CD14-positive monocyte (primary cell): ENCODE measurements around the gene SLX9. TPM values are rescaled to one million over a fixed set of nuclear protein-coding genes. Genes with fewer than 3 reads are reported as not detected.

Experiments used
- DNase-seq, 3 donors: peaks; one replicate each; pipeline ENCODE4 v3.0.0-alpha.2; 2011 to 2022
- H2AFZ ChIP-seq: 2 replicates; pipeline ENCODE4 v1.6.0; 2012; ENCODE audit warnings: mild to moderate bottlenecking, low read depth, low read length, inconsistent platforms; ENCODE audit not compliant: insufficient read depth, poor library complexity, severe bottlenecking
- H3K27ac ChIP-seq, 2 donors: 1 replicate in 1 of 2; 2 replicates in 1 of 2; pipeline ENCODE4 v1.5.1; 2012 to 2013; ENCODE audit warnings: low read length in 2 of 2, control low read depth in 1 of 2, inconsistent platforms in 1 of 2, low read depth in 1 of 2, mild to moderate bottlenecking in 1 of 2
- H3K27me3 ChIP-seq, 2 donors: one replicate each; pipeline versions ENCODE4 v1.6.0 to v1.6.1; 2011 to 2013; ENCODE audit warnings: low read length in 2 of 2; ENCODE audit not compliant: control insufficient read depth in 2 of 2, insufficient read depth in 2 of 2
- H3K36me3 ChIP-seq, 2 donors: replicated peaks in 1 of 2; 1 replicate in 1 of 2; 2 replicates in 1 of 2; pipeline versions ENCODE4 v1.5.1 to v1.6.1; 2012 to 2013; ENCODE audit warnings: low read length in 2 of 2, control low read depth in 1 of 2, inconsistent platforms in 1 of 2, mild to moderate bottlenecking in 1 of 2; ENCODE audit not compliant: insufficient read depth in 2 of 2, control insufficient read depth in 1 of 2
- H3K4me1 ChIP-seq, 2 donors: 1 replicate in 1 of 2; 2 replicates in 1 of 2; pipeline versions ENCODE4 v1.5.1 to v1.6.1; 2012 to 2013; ENCODE audit warnings: low read length in 2 of 2, control low read depth in 1 of 2, inconsistent platforms in 1 of 2, mild to moderate bottlenecking in 1 of 2, moderate library complexity in 1 of 2; ENCODE audit not compliant: insufficient read depth in 2 of 2, control insufficient read depth in 1 of 2
- H3K4me2 ChIP-seq: replicated peaks from 2 replicates; pipeline ENCODE3; 2012; ENCODE audit warnings: low read length, moderate library complexity, mild to moderate bottlenecking; ENCODE audit not compliant: poor library complexity, severe bottlenecking; ENCODE audit errors: extremely low read depth
- H3K4me3 ChIP-seq, 3 experiments: fragments of 200-600 bp in 1 of 3; sonication (generic) in 1 of 3; replicated peaks in 1 of 3; 1 replicate in 2 of 3; 2 replicates in 1 of 3; pipeline ENCODE4 v1.5.1; 2011 to 2013; ENCODE audit warnings: low read length in 3 of 3, mild to moderate bottlenecking in 3 of 3, control low read depth in 2 of 3, low read depth in 2 of 3, inconsistent platforms in 1 of 3, moderate library complexity in 1 of 3
- H3K79me2 ChIP-seq: 2 replicates; pipeline ENCODE4 v1.6.0; 2012; ENCODE audit warnings: mild to moderate bottlenecking, control low read depth, inconsistent platforms, low read length, moderate library complexity; ENCODE audit not compliant: insufficient read depth
- H3K9ac ChIP-seq: 2 replicates; pipeline ENCODE4 v1.6.0; 2017; ENCODE audit warnings: low read length, mild to moderate bottlenecking; ENCODE audit not compliant: insufficient read depth, poor library complexity, severe bottlenecking
- H3K9me3 ChIP-seq, 2 donors: replicated peaks in 1 of 2; 1 replicate in 1 of 2; 2 replicates in 1 of 2; pipeline versions ENCODE4 v1.5.1 to v1.6.1; 2012 to 2013; ENCODE audit warnings: low read length in 2 of 2, control low read depth in 1 of 2; ENCODE audit not compliant: control insufficient read depth in 1 of 2, insufficient read depth in 1 of 2
- H4K20me1 ChIP-seq: 2 replicates; pipeline ENCODE4 v1.6.0; 2012; ENCODE audit warnings: mild to moderate bottlenecking, low read length, control low read depth, moderate library complexity; ENCODE audit not compliant: insufficient read depth
- H3K27ac Mint-ChIP-seq, 7 donors: one replicate each; pipeline ENCODE4 v1.8.0; 2020; ENCODE audit warnings: mild to moderate bottlenecking in 7 of 7, mixed read lengths in 7 of 7, moderate library complexity in 6 of 7, inconsistent platforms in 2 of 7
- H3K27me3 Mint-ChIP-seq, 3 donors: one replicate each; pipeline ENCODE4 v1.8.0; 2021 to 2022; ENCODE audit warnings: low read depth in 3 of 3, mild to moderate bottlenecking in 3 of 3, mixed read lengths in 3 of 3, moderate library complexity in 3 of 3, inconsistent platforms in 1 of 3
- H3K36me3 Mint-ChIP-seq, 2 donors: one replicate each; pipeline ENCODE4 v1.8.0; 2020; ENCODE audit warnings: mixed read lengths in 2 of 2, inconsistent platforms in 1 of 2, mild to moderate bottlenecking in 1 of 2
- H3K4me1 Mint-ChIP-seq: one replicate; pipeline ENCODE4 v1.8.0; 2020; ENCODE audit warnings: mild to moderate bottlenecking, mixed read lengths
- H3K4me3 Mint-ChIP-seq, 2 donors: one replicate each; pipeline ENCODE4 v1.8.0; 2020; ENCODE audit warnings: mild to moderate bottlenecking in 2 of 2, mixed read lengths in 2 of 2, moderate library complexity in 1 of 2
- H3K9me3 Mint-ChIP-seq, 7 donors: one replicate each; pipeline ENCODE4 v1.8.0; 2020 to 2022; ENCODE audit warnings: mixed read lengths in 7 of 7, mild to moderate bottlenecking in 6 of 7, moderate library complexity in 6 of 7, inconsistent platforms in 2 of 7
- CTCF ChIP-seq: fragments of 200-600 bp; IDR thresholded peaks from one replicate; pipeline ENCODE4 v1.8.0; 2022; ENCODE audit warnings: antibody characterized with exemption, mild to moderate bottlenecking
- WGBS: methylation state at CpG from one replicate; pipeline ENCODE4 v1.1.5; 2013; ENCODE audit warnings: missing lambda C conversion rate; ENCODE audit not compliant: insufficient coverage; 5-methylcytosine and 5-hydroxymethylcytosine counted together
- intact Hi-C, 2 donors: fragments of 100-400 bp; cut with micrococcal nuclease; formaldehyde crosslinking; loops; one replicate each; pipeline versions ENCODE4 v1.15.0 to v1.15.1; 2023
- polyA plus RNA-seq, 3 donors: library from polyadenylated mRNA; depleted of rRNA in 1 of 3; unstranded in 2 of 3; stranded (reverse) in 1 of 3; fragments of 300-500 nt in 2 of 3; fragments of >200 nt in 1 of 3; fragmentation: Illumina TruSeq in 2 of 3; gene quantifications; 1 replicate in 2 of 3; 2 replicates in 1 of 3; pipeline ENCODE4 v1.2.3, GENCODE V29; 2012 to 2021

Gene SLX9
- polyA plus RNA-seq, 3 donors: 7.5 to 9.0 (median 9.0) TPM

GRCh38 chr21:44896561-44897286 is 43.1 kb upstream of the SLX9 start:
- H3K4me1 ChIP-seq: peaks cover 17 to 58% of the 10 kb centered on the region in 2 donors
- no peak overlapping the region for H3K4me2 ChIP-seq
- no peaks in the 10 kb centered on the region for H3K27me3 ChIP-seq
- no peak overlapping the region for H3K4me3 Mint-ChIP-seq
- H3K4me3 ChIP-seq: no peak overlapping the region
- H3K27ac Mint-ChIP-seq: peak overlapping the region in 2 of 7 donors; percentile 40 to 79
- peaks cover 99% of the 10 kb centered on the region for H4K20me1 ChIP-seq
- WGBS: 90% methylated on average over 24 of the region's 25 CpGs
- H2AFZ ChIP-seq: no peak overlapping the region
- no peak overlapping the region for H3K9ac ChIP-seq
- H3K9me3 Mint-ChIP-seq: peaks cover 0 to 3% (median 0%) of the 10 kb centered on the region in 7 donors
- H3K4me1 Mint-ChIP-seq: peaks cover 25% of the 10 kb centered on the region
- peak overlapping the region; percentile 35 to 58 for H3K27ac ChIP-seq
- no peak for TF ChIP-seq CTCF
- H3K79me2 ChIP-seq: peaks cover 85% of the 10 kb centered on the region
- peaks cover 68 to 99% of the 10 kb centered on the region in 2 donors for H3K36me3 Mint-ChIP-seq
- no peaks in the 10 kb centered on the region for H3K27me3 Mint-ChIP-seq
- peaks cover 95 to 98% of the 10 kb centered on the region in 2 donors for H3K36me3 ChIP-seq
- no peak for DNase-seq
- intact Hi-C loops: no loop called here
- H3K9me3 ChIP-seq: no peaks in the 10 kb centered on the region

GRCh38 chr21:44897326-44898010 is 42.4 kb upstream of the SLX9 start:
- peaks cover 69 to 99% of the 10 kb centered on the region in 2 donors for H3K36me3 Mint-ChIP-seq
- no peak overlapping the region for H3K9ac ChIP-seq
- peaks cover 23 to 65% of the 10 kb centered on the region in 2 donors for H3K4me1 ChIP-seq
- peak; percentile 43 to 74 (median 49) for DNase-seq
- H3K36me3 ChIP-seq: peaks cover 97 to 98% of the 10 kb centered on the region in 2 donors
- peak overlapping the region; percentile 9 for H3K4me2 ChIP-seq
- H3K27me3 ChIP-seq: no peaks in the 10 kb centered on the region
- H3K4me3 Mint-ChIP-seq: no peak overlapping the region
- H2AFZ ChIP-seq: no peak overlapping the region
- 85% methylated on average over 7 of the region's 21 CpGs for WGBS
- H3K27me3 Mint-ChIP-seq: no peaks in the 10 kb centered on the region
- H3K9me3 ChIP-seq: no peaks in the 10 kb centered on the region
- H3K9me3 Mint-ChIP-seq: peaks cover 0 to 3% (median 0%) of the 10 kb centered on the region in 7 donors
- H3K79me2 ChIP-seq: peaks cover 85% of the 10 kb centered on the region
- peaks cover 26% of the 10 kb centered on the region for H3K4me1 Mint-ChIP-seq
- peaks cover 99% of the 10 kb centered on the region for H4K20me1 ChIP-seq
- no peak for TF ChIP-seq CTCF
- intact Hi-C loops: no loop called here
- peak overlapping the region in 5 of 7 donors; percentile 52 to 86 (median 68) for H3K27ac Mint-ChIP-seq
- H3K27ac ChIP-seq: peak overlapping the region; percentile 35 to 58
- H3K4me3 ChIP-seq: peak overlapping the region in 1 of 3 experiments; percentile 5
